KMS-11 (cell line): Measurements from ENCODE around the gene DCP1A.

Source experiments
- H2AFZ ChIP-seq: fragments of 200-600 bp; sonication (generic); 2 replicates; pipeline ENCODE4 v1.6.1; 2016; ENCODE audit warnings: antibody characterized with exemption, mixed run types, low read depth
- H3K27ac ChIP-seq: fragments of 200-600 bp; sonication (generic); 2 replicates; pipeline ENCODE4 v1.6.1; 2016; ENCODE audit warnings: mild to moderate bottlenecking, mixed run types
- H3K27me3 ChIP-seq: fragments of 200-600 bp; sonication (generic); 2 replicates; pipeline ENCODE4 v1.6.1; 2017; ENCODE audit warnings: mild to moderate bottlenecking, low read depth, mixed run types, moderate library complexity; ENCODE audit not compliant: insufficient read depth
- H3K36me3 ChIP-seq: fragments of 200-600 bp; sonication (generic); 2 replicates; pipeline ENCODE4 v1.6.1; 2017; ENCODE audit warnings: mild to moderate bottlenecking, mixed run types; ENCODE audit not compliant: insufficient read depth
- H3K4me1 ChIP-seq: fragments of 200-600 bp; sonication (generic); 2 replicates; pipeline ENCODE4 v1.6.1; 2016; ENCODE audit warnings: mild to moderate bottlenecking, low read depth, mixed run types; ENCODE audit not compliant: poor library complexity, severe bottlenecking
- H3K4me2 ChIP-seq: fragments of 200-600 bp; sonication (generic); 2 replicates; pipeline ENCODE4 v1.7.0; 2016; ENCODE audit warnings: mild to moderate bottlenecking, mixed run types
- H3K4me3 ChIP-seq: fragments of 200-600 bp; sonication (generic); IDR thresholded peaks from 2 replicates; pipeline ENCODE4 v1.6.1; 2017; ENCODE audit warnings: low read depth, low read length, mixed read lengths; ENCODE audit not compliant: insufficient read depth
- H3K79me2 ChIP-seq: fragments of 200-600 bp; sonication (generic); 2 replicates; pipeline ENCODE4 v1.6.1; 2016; ENCODE audit warnings: low read depth, mixed run types; ENCODE audit not compliant: insufficient read depth
- H3K9ac ChIP-seq: fragments of 200-600 bp; sonication (generic); 2 replicates; pipeline ENCODE4 v1.6.1; 2016; ENCODE audit warnings: mild to moderate bottlenecking, mixed run types
- H4K20me1 ChIP-seq: fragments of 200-600 bp; sonication (generic); 2 replicates; pipeline ENCODE4 v1.6.1; 2016; ENCODE audit warnings: mild to moderate bottlenecking, mixed run types; ENCODE audit not compliant: insufficient read depth
- TF ChIP-seq, protein P1 (sequence below): fragments of 200-600 bp; sonication (generic); conservative IDR thresholded peaks from 2 replicates; pipeline ENCODE4 v1.6.1; 2017; ENCODE audit warnings: low read depth, mild to moderate bottlenecking, antibody characterized with exemption, low read length, moderate library complexity, mixed read lengths

Gene DCP1A

DNA sequence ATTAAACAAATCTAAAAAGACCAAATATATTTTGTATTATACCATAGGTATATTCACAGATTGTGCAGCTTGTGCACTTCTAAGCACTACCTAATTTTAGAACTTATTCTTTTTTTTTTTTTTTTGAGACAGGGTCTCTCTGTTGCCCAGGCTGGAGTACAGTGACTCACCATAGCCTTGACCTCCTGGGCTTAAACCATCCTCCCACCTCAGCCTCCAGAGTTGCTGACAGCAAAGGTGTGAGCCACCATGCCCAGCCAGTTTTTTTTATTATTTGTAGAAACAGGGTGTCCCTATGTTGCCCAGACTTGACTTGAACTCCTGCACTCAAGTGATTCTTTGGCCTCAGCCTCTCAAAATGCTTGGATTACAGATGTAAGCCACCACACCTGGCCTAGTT, 79.6 kb downstream of the DCP1A start:
- H3K4me1 ChIP-seq, result peaks cover 28% of the 10 kb centered on the region
- no peaks in the 10 kb centered on the region for H3K36me3 ChIP-seq
- TF ChIP-seq, protein P1, sequence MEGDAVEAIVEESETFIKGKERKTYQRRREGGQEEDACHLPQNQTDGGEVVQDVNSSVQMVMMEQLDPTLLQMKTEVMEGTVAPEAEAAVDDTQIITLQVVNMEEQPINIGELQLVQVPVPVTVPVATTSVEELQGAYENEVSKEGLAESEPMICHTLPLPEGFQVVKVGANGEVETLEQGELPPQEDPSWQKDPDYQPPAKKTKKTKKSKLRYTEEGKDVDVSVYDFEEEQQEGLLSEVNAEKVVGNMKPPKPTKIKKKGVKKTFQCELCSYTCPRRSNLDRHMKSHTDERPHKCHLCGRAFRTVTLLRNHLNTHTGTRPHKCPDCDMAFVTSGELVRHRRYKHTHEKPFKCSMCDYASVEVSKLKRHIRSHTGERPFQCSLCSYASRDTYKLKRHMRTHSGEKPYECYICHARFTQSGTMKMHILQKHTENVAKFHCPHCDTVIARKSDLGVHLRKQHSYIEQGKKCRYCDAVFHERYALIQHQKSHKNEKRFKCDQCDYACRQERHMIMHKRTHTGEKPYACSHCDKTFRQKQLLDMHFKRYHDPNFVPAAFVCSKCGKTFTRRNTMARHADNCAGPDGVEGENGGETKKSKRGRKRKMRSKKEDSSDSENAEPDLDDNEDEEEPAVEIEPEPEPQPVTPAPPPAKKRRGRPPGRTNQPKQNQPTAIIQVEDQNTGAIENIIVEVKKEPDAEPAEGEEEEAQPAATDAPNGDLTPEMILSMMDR, result no peak
- no peak overlapping the region for H2AFZ ChIP-seq
- H3K27ac ChIP-seq, result no peak overlapping the region
- H3K27me3 ChIP-seq, result no peaks in the 10 kb centered on the region
- no peak overlapping the region for H3K4me2 ChIP-seq
- no peak overlapping the region for H3K4me3 ChIP-seq
- no peaks in the 10 kb centered on the region for H3K79me2 ChIP-seq
- H3K9ac ChIP-seq, result no peak overlapping the region
- H4K20me1 ChIP-seq, result no peaks in the 10 kb centered on the region

DNA sequence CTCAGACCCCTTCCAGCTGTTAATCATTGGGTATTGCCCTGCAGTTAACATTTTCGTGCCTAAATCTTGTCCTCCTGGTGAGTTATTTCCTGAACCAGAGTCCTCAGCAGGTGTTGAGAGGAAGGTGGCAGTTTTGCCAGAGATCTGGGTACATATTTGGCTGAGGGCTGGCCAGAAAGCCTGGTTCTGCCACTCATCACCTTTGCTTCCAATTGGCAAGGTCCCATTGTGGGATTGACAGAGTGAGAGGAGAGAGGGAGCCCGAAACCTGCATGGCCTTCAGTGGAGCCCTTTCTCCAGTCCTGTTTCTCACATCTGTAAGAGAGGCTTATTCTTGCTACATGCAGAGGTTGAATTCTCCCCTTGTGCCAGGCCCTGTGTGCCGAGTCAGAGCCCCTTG, 82.6 kb downstream of the DCP1A start:
- TF ChIP-seq, protein P1, result no peak
- Histone ChIP-seq H3K9ac (no peak overlapping the region), H3K27ac (no peak overlapping the region), H3K4me3 (no peak overlapping the region), H3K27me3 (no peaks in the 10 kb centered on the region), H3K4me2 (no peak overlapping the region), H3K4me1 (peaks cover 10% of the 10 kb centered on the region), H2AFZ (no peak overlapping the region), H3K79me2 (no peaks in the 10 kb centered on the region), H4K20me1 (no peaks in the 10 kb centered on the region), H3K36me3 (no peaks in the 10 kb centered on the region)

GRCh38 chr3:53263907-53264306, 83.4 kb downstream of the DCP1A start:
- H3K4me2 ChIP-seq, result no peak overlapping the region
- H4K20me1 ChIP-seq, result no peaks in the 10 kb centered on the region
- peaks cover 2% of the 10 kb centered on the region for H3K4me1 ChIP-seq
- no peak overlapping the region for H2AFZ ChIP-seq
- no peak overlapping the region for H3K27ac ChIP-seq
- H3K4me3 ChIP-seq, result no peak overlapping the region
- H3K9ac ChIP-seq, result no peak overlapping the region
- no peaks in the 10 kb centered on the region for H3K27me3 ChIP-seq
- no peaks in the 10 kb centered on the region for H3K79me2 ChIP-seq
- TF ChIP-seq, protein P1, result no peak
- H3K36me3 ChIP-seq, result no peaks in the 10 kb centered on the region

- no peak overlapping the region for H3K4me2 ChIP-seq
- no peaks in the 10 kb centered on the region for H3K36me3 ChIP-seq
- no peak overlapping the region for H3K27ac ChIP-seq
- H3K27me3 ChIP-seq, result no peaks in the 10 kb centered on the region
- TF ChIP-seq, protein P1, result no peak
- no peak overlapping the region for H3K9ac ChIP-seq
- H2AFZ ChIP-seq, result no peak overlapping the region
- H4K20me1 ChIP-seq, result no peaks in the 10 kb centered on the region
- peaks cover 4% of the 10 kb centered on the region for H3K4me1 ChIP-seq
- H3K4me3 ChIP-seq, result no peak overlapping the region
- H3K79me2 ChIP-seq, result no peaks in the 10 kb centered on the region
Measured at GRCh38 chr3:53261712-53262111, 85.6 kb downstream of the DCP1A start.

DNA sequence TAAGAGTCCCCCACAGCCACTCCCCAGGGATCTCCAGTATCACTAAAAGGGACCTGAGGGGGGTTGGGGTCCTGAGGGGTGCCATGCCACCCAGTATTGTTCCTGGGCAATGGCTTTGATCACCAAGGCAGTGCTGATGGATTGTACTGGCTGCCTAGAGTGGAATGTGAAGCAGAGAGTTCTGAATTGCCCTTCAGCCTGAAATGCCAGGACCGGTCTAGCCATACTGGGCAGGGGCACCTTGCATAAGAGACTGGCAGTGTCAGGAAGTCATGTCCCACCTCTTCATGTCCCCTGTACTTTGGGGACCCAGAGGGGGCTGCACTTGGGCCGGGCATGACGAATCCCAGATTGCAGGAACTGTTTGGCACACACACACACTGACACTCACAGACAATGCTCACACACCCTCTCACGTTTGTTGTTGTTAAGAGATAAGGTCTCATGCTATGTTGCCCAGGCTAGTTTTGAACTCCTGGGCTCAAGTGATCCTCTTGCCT, 87.0 kb downstream of the DCP1A start:
- H3K27me3 ChIP-seq, result no peaks in the 10 kb centered on the region
- peaks cover 10% of the 10 kb centered on the region for H3K4me1 ChIP-seq
- TF ChIP-seq, protein P1, result no peak
- H3K9ac ChIP-seq, result no peak overlapping the region
- H3K36me3 ChIP-seq, result no peaks in the 10 kb centered on the region
- H3K79me2 ChIP-seq, result peaks cover 2% of the 10 kb centered on the region; the same call in 1 of the 2 replicates
- H3K4me2 ChIP-seq, result no peak overlapping the region
- no peak overlapping the region for H2AFZ ChIP-seq
- no peaks in the 10 kb centered on the region for H4K20me1 ChIP-seq
- no peak overlapping the region for H3K4me3 ChIP-seq
- H3K27ac ChIP-seq, result no peak overlapping the region
